GM21360 (cell line): ENCODE data around the gene MT1X.
"Not testable (repeated sequence)": the region's sequence is repeated elsewhere in the genome, so short reads cannot be mapped to it uniquely, and the experiment has no call there.

ENCODE experiments used
- ATAC-seq: cut with Tn5 transposase; IDR thresholded peaks from one replicate; pipeline ENCODE4 v1.9.1; 2021; ENCODE audit warnings: mild to moderate bottlenecking, moderate library complexity; ENCODE audit not compliant: unreplicated experiment

The MT1X gene

GRCh38 chr16:56708525-56709442 lies 26.5 kb downstream of the MT1X start:
- no peak for ATAC-seq

- no peak for ATAC-seq
Measured at GRCh38 chr16:56709443-56710040, 27.3 kb downstream of the MT1X start.

GRCh38 chr16:56710181-56710737 lies 28.0 kb downstream of the MT1X start:
- ATAC-seq, result no peak

DNA sequence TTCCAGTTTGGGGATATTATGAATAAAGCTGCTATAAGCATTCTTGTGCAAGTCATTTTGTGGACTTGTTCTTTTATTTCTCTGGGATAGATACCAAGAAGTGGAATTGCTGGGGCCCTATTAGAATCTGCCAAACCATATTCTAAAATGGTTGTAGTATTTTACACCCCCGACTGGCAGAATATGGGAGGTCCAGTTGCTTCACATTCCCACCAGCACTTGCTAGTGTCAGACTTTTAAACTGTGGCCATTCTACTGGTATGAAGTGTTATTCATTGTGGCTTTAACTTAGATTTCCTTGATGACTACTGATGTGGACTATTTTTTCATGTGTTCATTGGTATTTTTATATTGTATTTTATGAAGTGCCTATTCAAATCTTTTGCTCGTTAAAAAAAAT lies 29.6 kb downstream of the MT1X start:
- ATAC-seq, result no peak

- no peak for ATAC-seq
Measured at GRCh38 chr16:56713794-56714193, 31.5 kb downstream of the MT1X start.

GRCh38 chr16:56715126-56715525 lies 32.9 kb downstream of the MT1X start:
- ATAC-seq, result no peak

- no peak for ATAC-seq
Measured at GRCh38 chr16:56716761-56717160, 34.5 kb downstream of the MT1X start.

GRCh38 chr16:56717532-56717931 lies 35.3 kb downstream of the MT1X start:
- not testable (repeated sequence) for ATAC-seq

- ATAC-seq, result no peak
Measured at GRCh38 chr16:56722200-56722842, 40.1 kb downstream of the MT1X start.

DNA sequence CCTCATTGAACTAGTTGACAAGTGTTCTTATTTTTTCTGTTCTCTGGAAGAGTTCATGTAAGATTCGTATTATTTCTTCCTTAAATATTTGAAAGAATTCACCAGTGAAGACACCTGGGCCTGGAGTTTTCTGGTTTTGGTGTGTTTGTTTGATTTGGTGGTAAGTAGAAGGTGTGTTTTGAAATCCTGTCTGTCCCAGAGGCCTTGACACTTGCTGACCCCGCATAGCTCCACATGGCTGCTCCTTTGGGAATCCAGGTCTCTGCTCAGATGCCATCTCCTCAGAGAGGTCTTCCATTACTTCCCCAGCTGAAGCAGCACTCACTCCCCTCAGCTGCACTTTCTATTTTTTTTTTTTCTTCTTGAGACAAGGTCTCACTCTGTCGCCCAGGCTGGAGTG lies 41.9 kb downstream of the MT1X start:
- ATAC-seq, result no peak

DNA sequence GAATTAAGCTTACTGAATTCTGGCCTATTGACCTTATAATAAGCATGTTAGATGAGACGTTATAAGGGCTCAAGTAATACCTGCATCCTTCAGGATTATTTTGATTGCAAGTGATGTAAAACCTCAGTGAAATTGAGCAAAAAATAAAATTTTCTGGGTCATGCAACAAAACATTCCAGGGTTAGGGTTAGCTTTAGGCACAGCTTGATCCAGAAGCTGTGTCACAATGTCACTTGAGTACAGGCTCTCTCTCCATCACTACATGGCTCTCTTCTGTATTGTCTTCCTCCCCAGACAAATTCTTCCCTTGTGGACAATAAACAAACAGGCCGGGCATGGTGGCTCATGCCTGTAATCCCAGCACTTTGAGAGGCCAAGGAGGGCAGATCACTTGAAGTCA lies 44.0 kb downstream of the MT1X start:
- no peak for ATAC-seq

GRCh38 chr16:56726926-56727325 lies 44.7 kb downstream of the MT1X start:
- no peak for ATAC-seq

DNA sequence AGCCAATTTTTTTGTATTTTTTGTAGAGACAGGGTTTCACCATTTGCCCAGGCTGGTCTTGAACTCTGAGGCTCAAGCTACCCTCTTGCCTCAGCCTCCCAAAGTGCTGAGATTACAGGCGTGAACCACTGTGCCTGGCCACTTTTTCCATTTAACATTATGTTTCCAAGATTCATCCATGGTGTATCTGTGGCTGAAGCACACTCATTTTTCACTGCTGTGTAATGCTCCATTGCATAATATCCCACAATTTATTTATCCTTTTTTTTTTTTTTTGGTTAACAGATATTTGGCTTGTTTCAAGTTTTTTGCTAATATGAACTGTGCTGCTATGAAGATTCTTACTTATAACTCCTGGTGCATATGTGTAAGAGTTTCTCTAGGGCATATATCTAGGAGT lies 45.8 kb downstream of the MT1X start:
- no peak for ATAC-seq

DNA sequence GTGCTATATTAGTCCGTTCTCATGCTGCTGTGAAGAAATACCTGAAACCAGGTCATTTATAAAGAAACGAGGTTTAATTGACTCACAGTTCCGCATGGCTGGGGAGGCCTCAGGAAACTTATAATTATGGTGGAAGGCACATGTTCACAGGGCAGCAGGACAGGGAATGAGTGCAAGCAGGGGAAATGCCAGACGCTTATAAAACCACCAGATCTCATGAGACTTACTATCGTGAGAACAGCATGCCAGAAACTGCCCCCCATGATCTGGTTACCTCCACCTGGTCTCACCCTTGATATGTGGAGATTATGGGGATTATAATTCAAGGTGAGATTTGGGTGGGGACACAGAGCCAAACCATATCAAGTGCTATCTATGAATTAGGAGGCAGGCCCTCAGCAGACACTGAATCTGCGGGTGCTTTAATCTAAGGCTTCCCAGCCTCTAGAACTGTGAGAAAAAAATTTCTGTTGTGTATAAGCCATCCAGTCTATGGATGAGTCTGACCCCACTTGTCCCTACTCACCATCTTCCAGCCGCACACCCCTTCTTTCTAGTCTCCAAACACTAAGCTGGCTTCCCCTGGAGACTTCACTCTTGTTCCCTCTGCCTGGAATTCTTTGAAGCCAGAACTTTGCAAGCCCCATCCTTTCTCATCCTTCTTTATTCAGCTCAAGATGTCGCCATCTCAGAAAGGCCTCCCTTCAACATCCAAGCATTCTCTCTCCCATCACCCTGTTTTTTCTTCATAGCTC lies 46.9 kb downstream of the MT1X start:
- ATAC-seq, result no peak

DNA sequence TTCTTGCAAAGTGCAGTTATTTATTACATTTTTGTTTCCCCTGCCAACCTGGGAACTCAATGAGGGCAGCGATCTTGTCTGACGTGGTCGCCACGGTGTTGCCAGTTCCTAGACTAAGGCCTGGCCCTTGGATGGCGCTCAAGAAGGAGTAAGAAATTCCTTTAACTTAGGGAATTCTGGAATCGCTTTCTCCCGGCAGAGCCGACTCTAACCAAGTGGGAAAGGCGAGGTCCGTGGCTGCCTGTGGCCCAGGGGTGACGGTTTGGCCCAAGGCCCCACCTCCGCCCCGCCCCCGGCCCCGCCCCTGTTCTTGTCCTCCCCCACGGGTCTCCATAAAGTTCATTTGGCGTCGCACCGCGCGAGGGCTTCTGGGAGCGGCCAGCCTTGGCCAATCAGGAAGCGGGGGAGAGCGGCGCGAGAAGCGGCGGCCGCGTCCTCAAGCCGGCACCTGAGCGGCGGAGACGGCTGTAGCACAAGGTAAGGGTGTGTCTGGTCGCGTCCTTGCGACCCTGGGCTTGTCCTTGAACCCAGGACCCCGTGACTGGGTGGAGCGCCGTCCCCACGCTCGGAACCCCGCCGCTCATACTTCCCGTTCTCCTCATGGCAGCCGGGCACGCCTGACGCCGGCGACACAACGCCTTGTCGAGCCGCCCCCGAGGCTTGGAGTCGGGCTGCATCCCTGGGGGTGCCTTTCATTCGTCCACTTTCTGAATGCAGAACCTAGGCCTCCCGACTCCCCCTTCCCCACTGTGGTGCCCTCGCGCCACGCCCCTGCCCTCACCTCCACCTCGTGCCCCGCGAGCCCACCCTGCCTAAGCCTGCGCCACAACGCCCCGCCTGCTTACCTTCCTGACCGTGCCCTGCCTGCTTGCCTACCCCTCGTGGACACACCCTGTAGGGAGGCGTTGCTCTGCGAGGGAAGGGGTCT lies 47.7 kb downstream of the MT1X start, which contains the start of gene NUP93:
Gene NUP93 (plus strand): TSS at position 395 of the 928 bp plus-strand sequence. CDS start 18,119 bp downstream, outside the sequence.
- peak; percentile 71 for ATAC-seq

GRCh38 chr16:56732366-56732765 lies 50.1 kb downstream of the MT1X start:
- no peak for ATAC-seq

DNA sequence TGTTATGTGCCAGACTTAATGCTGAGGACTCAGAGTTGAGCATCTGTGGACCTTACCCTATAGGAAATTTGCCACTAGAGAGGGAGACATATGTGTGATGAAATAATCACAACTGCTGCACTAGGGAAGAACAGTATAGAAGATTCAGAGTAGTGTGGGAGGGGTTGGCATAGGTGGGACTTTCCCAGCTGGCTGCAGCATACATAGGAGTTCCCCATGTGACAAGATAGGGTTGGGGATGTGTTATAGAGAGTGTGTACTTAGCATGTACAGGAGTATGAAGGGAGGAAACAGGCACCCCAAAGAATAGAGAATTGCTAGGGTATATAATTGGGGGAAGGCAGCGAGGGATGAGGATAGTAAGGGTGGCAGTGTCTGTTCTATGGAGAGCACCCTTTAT lies 50.6 kb downstream of the MT1X start:
- no peak for ATAC-seq
